Kidney (tissue), 14 donors: ENCODE results near the gene SMC5. TPM values are rescaled to one million over a fixed set of nuclear protein-coding genes. Genes with fewer than 3 reads are reported as not detected.

Experiments
- DNase-seq, 5 donors: peaks; one replicate each; pipeline ENCODE4 v3.0.0-alpha.2; 2013 to 2020
- FAIRE-seq: peaks from 2 replicates; lab custom pipeline; 2012; peaks lifted over from hg19 to GRCh38; lab: Jason Lieb, UNC
- H3K27ac ChIP-seq, 2 donors: one replicate each; pipeline ENCODE4 v1.7.0; 2013; ENCODE audit warnings: low read depth in 2 of 2, low read length in 2 of 2, inconsistent platforms in 1 of 2
- H3K27me3 ChIP-seq: one replicate; pipeline ENCODE4 v1.7.1; 2013; ENCODE audit warnings: low read length, inconsistent platforms; ENCODE audit not compliant: control insufficient read depth, insufficient read depth
- H3K36me3 ChIP-seq, 3 donors: one replicate each; pipeline versions ENCODE4 v1.7.0 to v1.7.1; 2013; ENCODE audit warnings: low read length in 3 of 3, control low read depth in 1 of 3, inconsistent platforms in 1 of 3; ENCODE audit not compliant: insufficient read depth in 3 of 3, control insufficient read depth in 2 of 3
- H3K4me1 ChIP-seq, 3 donors: one replicate each; pipeline versions ENCODE4 v1.7.0 to v1.7.1; 2013; ENCODE audit warnings: low read length in 3 of 3, inconsistent platforms in 1 of 3, low read depth in 1 of 3; ENCODE audit not compliant: control insufficient read depth in 2 of 3, insufficient read depth in 2 of 3
- H3K4me3 ChIP-seq, 3 donors: one replicate each; pipeline versions ENCODE4 v1.7.0 to v1.8.1; 2013; ENCODE audit warnings: low read length in 3 of 3, control low read depth in 1 of 3, inconsistent platforms in 1 of 3
- H3K9ac ChIP-seq, 3 donors: one replicate each; pipeline versions ENCODE4 v1.7.0 to v1.7.1; 2013; ENCODE audit warnings: low read length in 3 of 3, control low read depth in 1 of 3, inconsistent platforms in 1 of 3
- H3K9me3 ChIP-seq, 3 donors: one replicate each; pipeline versions ENCODE4 v1.7.0 to v1.7.1; 2013; ENCODE audit warnings: low read length in 3 of 3, control low read depth in 1 of 3, inconsistent platforms in 1 of 3; ENCODE audit not compliant: control insufficient read depth in 2 of 3, insufficient read depth in 1 of 3
- CTCF ChIP-seq: IDR thresholded peaks from 3 replicates; pipeline ENCODE4 v1.5.1; 2012; ENCODE audit warnings: mild to moderate bottlenecking, moderate library complexity, borderline replicate concordance; ENCODE audit not compliant: insufficient read depth; ENCODE audit errors: extremely low read depth
- intact Hi-C: fragments of 100-400 bp; cut with DNase I; formaldehyde crosslinking; loops from one replicate; pipeline ENCODE4 v1.11.1; 2022
- polyA plus RNA-seq: library from polyadenylated mRNA; stranded (reverse); fragments of 350-450 nt; fragmentation: Illumina TruSeq; extraction: RNeasy Lipid Tissue Mini Kit (QIAGEN cat#74804); gene quantifications from one replicate; pipeline ENCODE4 v1.2.3, GENCODE V29; 2014; ENCODE audit warnings: low read depth, low replicate concordance; ENCODE audit not compliant: insufficient read depth
- total RNA-seq: library from RNA; stranded (reverse); fragmentation: NEBNext Ultra II Directional; extraction: Animal tissue kit (Norgen Biotek cat#: 25700); gene quantifications from one replicate; pipeline ENCODE4 v1.2.1, GENCODE V29; 2021
- donor health status: control.
- donor health status: control.
- donor health status: control.
- donor health status: control.
- donor health status: control.
- donor health status: DM: yes; HTN: yes; CAD: no.
- donor health status: Normal renal cell carcinoma (clear cell type).

The SMC5 gene
- total and polyA plus RNA-seq, 2 donors from 2014 or later = 5.5 to 29.6 TPM

DNA sequence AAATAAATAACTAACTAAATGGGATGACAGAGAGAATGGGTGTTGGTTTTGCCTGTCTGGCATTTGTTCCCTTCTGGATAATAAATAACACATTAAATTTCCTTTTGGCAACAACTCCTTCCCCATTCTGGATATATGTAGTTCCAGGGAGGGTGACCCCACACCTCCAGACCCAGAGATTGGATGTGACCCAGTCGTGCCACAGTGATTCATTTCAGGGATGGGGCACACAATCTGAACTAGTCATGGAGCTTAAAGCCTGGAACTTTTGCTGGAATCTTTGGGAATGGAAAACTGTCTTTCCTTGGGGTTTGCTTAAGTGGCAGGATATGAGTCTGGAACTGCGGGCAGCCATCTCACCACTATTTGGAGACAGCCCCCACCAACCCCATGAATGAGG is 144.4 kb downstream of the SMC5 start:
- Histone ChIP-seq H3K36me3 (peaks cover 0 to 2% (median 0%) of the 10 kb centered on the region in 3 donors), H3K9me3 (no peaks in the 10 kb centered on the region), H3K27me3 (no peaks in the 10 kb centered on the region), H3K4me3 (peak overlapping the region in 2 of 3 donors; percentile 3 to 41), H3K27ac (peak overlapping the region; percentile 9 to 83), H3K9ac (peak overlapping the region in 1 of 3 donors; percentile 17), H3K4me1 (peaks cover 4 to 73% (median 52%) of the 10 kb centered on the region in 3 donors)
- FAIRE-seq = no peak
- intact Hi-C loops = no loop called here
- TF ChIP-seq CTCF = no peak
- no peak for DNase-seq

DNA sequence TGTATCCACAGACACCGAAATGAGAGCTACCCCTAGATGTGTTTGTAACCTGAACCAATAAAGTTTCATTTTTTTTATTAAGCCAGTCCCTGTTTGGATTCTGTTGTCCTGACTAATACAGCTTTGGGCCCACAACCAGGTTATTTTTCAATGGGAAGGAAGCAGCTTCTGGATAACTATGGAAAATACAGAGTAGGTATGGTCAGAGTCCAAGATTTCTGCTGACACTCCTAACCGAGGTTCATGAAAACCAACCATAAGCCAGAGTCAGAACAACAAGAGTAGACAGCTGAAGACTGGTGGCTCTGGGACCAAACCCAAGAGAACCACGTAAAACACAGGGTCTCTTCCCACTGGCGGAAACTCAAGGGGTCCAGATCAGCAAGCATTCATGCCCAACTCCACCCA is 144.8 kb downstream of the SMC5 start:
- no peak for FAIRE-seq
- H3K27me3 ChIP-seq = no peaks in the 10 kb centered on the region
- intact Hi-C loops = no loop called here
- no peak for TF ChIP-seq CTCF
- H3K27ac ChIP-seq = peak overlapping the region; percentile 9 to 83
- peaks cover 0 to 2% (median 0%) of the 10 kb centered on the region in 3 donors for H3K36me3 ChIP-seq
- peak overlapping the region in 2 of 3 donors; percentile 17 to 54 for H3K9ac ChIP-seq
- no peaks in the 10 kb centered on the region for H3K9me3 ChIP-seq
- H3K4me3 ChIP-seq = peak overlapping the region in 2 of 3 donors; percentile 26 to 41
- no peak for DNase-seq
- peaks cover 4 to 73% (median 56%) of the 10 kb centered on the region in 3 donors for H3K4me1 ChIP-seq

- DNase-seq (no peak), FAIRE-seq (no peak)
- Histone ChIP-seq H3K27me3 (no peaks in the 10 kb centered on the region), H3K9ac (peak overlapping the region in 2 of 3 donors; percentile 17 to 54), H3K36me3 (peaks cover 0 to 2% (median 0%) of the 10 kb centered on the region in 3 donors), H3K27ac (peak overlapping the region; percentile 9 to 51), H3K4me3 (peak overlapping the region in 2 of 3 donors; percentile 26 to 41), H3K9me3 (no peaks in the 10 kb centered on the region), H3K4me1 (peaks cover 4 to 74% (median 57%) of the 10 kb centered on the region in 3 donors)
- intact Hi-C loops = no loop called here
- no peak for TF ChIP-seq CTCF
These were observed 145.5 kb downstream of the SMC5 start for GRCh38 chr9:70404261-70404660.

Other genes with a start within 250 kb of the SMC5 start
- 7.1 TPM for gene MAMDC2, start 215.1 kb upstream of the SMC5 start, total RNA-seq
- 1.5 TPM for gene MAMDC2, start 215.1 kb upstream of the SMC5 start, polyA plus RNA-seq
- 100 TPM for gene KLF9, start 155.7 kb downstream of the SMC5 start, total RNA-seq
- gene KLF9, start 155.7 kb downstream of the SMC5 start, polyA plus RNA-seq = 23.5 TPM